GM12878 (cell line): ENCODE measurements around the gene APOH.

Experiments
- BHLHE40 ChIP-seq, 2 experiments: fragments of 450-650 bp in 1 of 2; IDR thresholded peaks; 2 replicates each; pipeline ENCODE4 v1.6.1; 2011 to 2017; ENCODE audit warnings: low read depth in 2 of 2, borderline replicate concordance in 1 of 2, improper control_type of control experiment in 1 of 2, low read length in 1 of 2, mild to moderate bottlenecking in 1 of 2
- CBFB ChIP-seq: IDR thresholded peaks from 2 replicates; pipeline ENCODE4 v1.6.1; 2016; ENCODE audit warnings: antibody characterized with exemption, low read depth
- CHD2 ChIP-seq: IDR thresholded peaks from 2 replicates; pipeline ENCODE4 v1.6.1; 2011; ENCODE audit warnings: low read depth, low read length, improper control_type of control experiment, borderline replicate concordance
- CREM ChIP-seq: IDR thresholded peaks from 2 replicates; pipeline ENCODE4 v1.6.1; 2014; ENCODE audit warnings: antibody characterized with exemption, low read depth
- ETV6 ChIP-seq, 2 experiments: fragments of 450-650 bp in 1 of 2; IDR thresholded peaks in 1 of 2; conservative IDR thresholded peaks in 1 of 2; 2 replicates each; pipeline ENCODE4 v1.6.1; 2014; ENCODE audit warnings: antibody characterized with exemption in 1 of 2, borderline replicate concordance in 1 of 2, low read depth in 1 of 2, mild to moderate bottlenecking in 1 of 2, moderate library complexity in 1 of 2
- EZH2 ChIP-seq: IDR thresholded peaks from 2 replicates; pipeline ENCODE4 v1.6.1; 2012; ENCODE audit warnings: low read depth, mild to moderate bottlenecking, control low read depth, inconsistent platforms, low read length, borderline replicate concordance; ENCODE audit not compliant: control insufficient read depth
- MXI1 ChIP-seq: fragments of 150-350 bp; IDR thresholded peaks from 2 replicates; pipeline ENCODE4 v1.6.1; 2011; ENCODE audit warnings: low read depth, mild to moderate bottlenecking, inconsistent platforms, low read length, improper control_type of control experiment
- POLR2A ChIP-seq: IDR thresholded peaks from 2 replicates; pipeline ENCODE4 v1.6.1; 2011; ENCODE audit warnings: low read depth, mild to moderate bottlenecking, low read length
- RFX5 ChIP-seq: IDR thresholded peaks from 2 replicates; pipeline ENCODE4 v1.6.1; 2011; ENCODE audit warnings: low read depth, low read length, improper control_type of control experiment
- SUZ12 ChIP-seq: fragments of 200-600 bp; sonication (generic); IDR thresholded peaks from one replicate; pipeline ENCODE4 v1.6.1; 2018; ENCODE audit warnings: antibody characterized with exemption, mild to moderate bottlenecking; ENCODE audit not compliant: unreplicated experiment
- ZNF274 ChIP-seq: IDR thresholded peaks from one replicate; pipeline ENCODE4 v1.8.0; 2011; ENCODE audit not compliant: insufficient read length, insufficient read depth
- TF ChIP-seq, protein P1 (sequence below), 3 experiments: IDR thresholded peaks in 2 of 3; conservative IDR thresholded peaks in 1 of 3; 2 replicates each; pipeline ENCODE4 v1.5.1; 2011; ENCODE audit warnings: low read depth in 3 of 3, low read length in 3 of 3, mild to moderate bottlenecking in 3 of 3, control low read depth in 2 of 3, moderate library complexity in 2 of 3, inconsistent platforms in 1 of 3, mixed read lengths in 1 of 3; ENCODE audit not compliant: control insufficient read depth in 2 of 3, insufficient read depth in 1 of 3; ENCODE audit errors: extremely low read depth in 1 of 3
- TF ChIP-seq, protein P2 (sequence below): IDR thresholded peaks from 2 replicates; pipeline ENCODE4 v1.6.1; 2011; ENCODE audit warnings: low read depth, low read length, improper control_type of control experiment, borderline replicate concordance
- TF ChIP-seq, protein P3 (sequence below): IDR thresholded peaks from 2 replicates; pipeline ENCODE4 v1.6.1; 2012; ENCODE audit warnings: mild to moderate bottlenecking, low read depth, low read length

DNA sequence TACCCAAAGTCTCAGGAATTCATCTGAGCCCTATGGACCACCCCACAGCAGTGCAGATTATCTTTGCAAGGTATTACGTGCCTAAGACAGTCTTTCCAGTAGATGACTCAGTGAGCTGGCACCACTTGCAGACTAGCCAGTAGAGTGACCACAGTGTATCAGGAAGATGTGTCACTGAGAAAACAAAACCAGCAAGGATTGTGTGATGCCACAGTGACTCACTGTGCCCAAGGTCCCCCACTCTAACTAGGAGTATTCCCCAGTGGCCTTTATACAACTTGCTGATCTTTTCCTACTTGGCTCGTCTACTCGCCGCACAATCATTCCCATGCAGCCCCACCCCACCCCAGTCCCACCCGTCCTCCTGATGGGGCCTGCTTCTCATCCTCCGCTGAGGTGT lies 46.4 kb upstream of the APOH start:
- TF ChIP-seq ETV6 (conservative IDR thresholded peaks at IDR 0.05 in 1 of 2, IDR thresholded peaks at IDR 0.05 in 1 of 2; ENCODE audit: borderline replicate concordance in 1 of 2, low read depth in 1 of 2) (no peak), BHLHE40 (IDR thresholded peaks at IDR 0.05; ENCODE audit: borderline replicate concordance in 1 of 2, low read depth in 2 of 2, low read length in 1 of 2) (no peak), RFX5 (no peak), SUZ12 (no peak), EZH2 (no peak), CBFB (no peak), POLR2A (no peak), ZNF274 (no peak), MXI1 (no peak), CHD2 (no peak), CREM (no peak)
- TF ChIP-seq, protein P1, sequence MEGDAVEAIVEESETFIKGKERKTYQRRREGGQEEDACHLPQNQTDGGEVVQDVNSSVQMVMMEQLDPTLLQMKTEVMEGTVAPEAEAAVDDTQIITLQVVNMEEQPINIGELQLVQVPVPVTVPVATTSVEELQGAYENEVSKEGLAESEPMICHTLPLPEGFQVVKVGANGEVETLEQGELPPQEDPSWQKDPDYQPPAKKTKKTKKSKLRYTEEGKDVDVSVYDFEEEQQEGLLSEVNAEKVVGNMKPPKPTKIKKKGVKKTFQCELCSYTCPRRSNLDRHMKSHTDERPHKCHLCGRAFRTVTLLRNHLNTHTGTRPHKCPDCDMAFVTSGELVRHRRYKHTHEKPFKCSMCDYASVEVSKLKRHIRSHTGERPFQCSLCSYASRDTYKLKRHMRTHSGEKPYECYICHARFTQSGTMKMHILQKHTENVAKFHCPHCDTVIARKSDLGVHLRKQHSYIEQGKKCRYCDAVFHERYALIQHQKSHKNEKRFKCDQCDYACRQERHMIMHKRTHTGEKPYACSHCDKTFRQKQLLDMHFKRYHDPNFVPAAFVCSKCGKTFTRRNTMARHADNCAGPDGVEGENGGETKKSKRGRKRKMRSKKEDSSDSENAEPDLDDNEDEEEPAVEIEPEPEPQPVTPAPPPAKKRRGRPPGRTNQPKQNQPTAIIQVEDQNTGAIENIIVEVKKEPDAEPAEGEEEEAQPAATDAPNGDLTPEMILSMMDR (IDR thresholded peaks at IDR 0.05 in 2 of 3, conservative IDR thresholded peaks at IDR 0.05 in 1 of 3; ENCODE audit: control insufficient read depth in 2 of 3, extremely low read depth in 1 of 3, insufficient read depth in 1 of 3, low read depth in 3 of 3, low read length in 3 of 3): no peak
- TF ChIP-seq, protein P2, sequence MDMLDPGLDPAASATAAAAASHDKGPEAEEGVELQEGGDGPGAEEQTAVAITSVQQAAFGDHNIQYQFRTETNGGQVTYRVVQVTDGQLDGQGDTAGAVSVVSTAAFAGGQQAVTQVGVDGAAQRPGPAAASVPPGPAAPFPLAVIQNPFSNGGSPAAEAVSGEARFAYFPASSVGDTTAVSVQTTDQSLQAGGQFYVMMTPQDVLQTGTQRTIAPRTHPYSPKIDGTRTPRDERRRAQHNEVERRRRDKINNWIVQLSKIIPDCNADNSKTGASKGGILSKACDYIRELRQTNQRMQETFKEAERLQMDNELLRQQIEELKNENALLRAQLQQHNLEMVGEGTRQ: no peak
- TF ChIP-seq, protein P3, sequence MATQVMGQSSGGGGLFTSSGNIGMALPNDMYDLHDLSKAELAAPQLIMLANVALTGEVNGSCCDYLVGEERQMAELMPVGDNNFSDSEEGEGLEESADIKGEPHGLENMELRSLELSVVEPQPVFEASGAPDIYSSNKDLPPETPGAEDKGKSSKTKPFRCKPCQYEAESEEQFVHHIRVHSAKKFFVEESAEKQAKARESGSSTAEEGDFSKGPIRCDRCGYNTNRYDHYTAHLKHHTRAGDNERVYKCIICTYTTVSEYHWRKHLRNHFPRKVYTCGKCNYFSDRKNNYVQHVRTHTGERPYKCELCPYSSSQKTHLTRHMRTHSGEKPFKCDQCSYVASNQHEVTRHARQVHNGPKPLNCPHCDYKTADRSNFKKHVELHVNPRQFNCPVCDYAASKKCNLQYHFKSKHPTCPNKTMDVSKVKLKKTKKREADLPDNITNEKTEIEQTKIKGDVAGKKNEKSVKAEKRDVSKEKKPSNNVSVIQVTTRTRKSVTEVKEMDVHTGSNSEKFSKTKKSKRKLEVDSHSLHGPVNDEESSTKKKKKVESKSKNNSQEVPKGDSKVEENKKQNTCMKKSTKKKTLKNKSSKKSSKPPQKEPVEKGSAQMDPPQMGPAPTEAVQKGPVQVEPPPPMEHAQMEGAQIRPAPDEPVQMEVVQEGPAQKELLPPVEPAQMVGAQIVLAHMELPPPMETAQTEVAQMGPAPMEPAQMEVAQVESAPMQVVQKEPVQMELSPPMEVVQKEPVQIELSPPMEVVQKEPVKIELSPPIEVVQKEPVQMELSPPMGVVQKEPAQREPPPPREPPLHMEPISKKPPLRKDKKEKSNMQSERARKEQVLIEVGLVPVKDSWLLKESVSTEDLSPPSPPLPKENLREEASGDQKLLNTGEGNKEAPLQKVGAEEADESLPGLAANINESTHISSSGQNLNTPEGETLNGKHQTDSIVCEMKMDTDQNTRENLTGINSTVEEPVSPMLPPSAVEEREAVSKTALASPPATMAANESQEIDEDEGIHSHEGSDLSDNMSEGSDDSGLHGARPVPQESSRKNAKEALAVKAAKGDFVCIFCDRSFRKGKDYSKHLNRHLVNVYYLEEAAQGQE: no peak
